HG03095 (cell line): ENCODE data around the gene CTBP2.

Experiments used
- ATAC-seq: cut with Tn5 transposase; IDR thresholded peaks from one replicate; pipeline ENCODE4 v1.9.1; 2021; ENCODE audit warnings: moderate library complexity; ENCODE audit not compliant: unreplicated experiment

The CTBP2 gene

GRCh38 chr10:125146791-125147579 is 13.4 kb downstream of the CTBP2 start:
- no peak for ATAC-seq

GRCh38 chr10:125145636-125146035 is 14.7 kb downstream of the CTBP2 start:
- ATAC-seq = no peak

GRCh38 chr10:125144693-125145623 is 15.4 kb downstream of the CTBP2 start:
- no peak for ATAC-seq

- ATAC-seq = no peak
Measured at GRCh38 chr10:125144206-125144605, 16.2 kb downstream of the CTBP2 start.

- ATAC-seq = no peak
Measured at GRCh38 chr10:125142946-125143345, 17.4 kb downstream of the CTBP2 start.

- no peak for ATAC-seq
Measured at GRCh38 chr10:125141860-125142484, 18.4 kb downstream of the CTBP2 start.

GRCh38 chr10:125141150-125141859 is 19.1 kb downstream of the CTBP2 start:
- ATAC-seq = no peak

- ATAC-seq = no peak
Measured at GRCh38 chr10:125140151-125140550, 20.2 kb downstream of the CTBP2 start.

- no peak for ATAC-seq
Measured at GRCh38 chr10:125137601-125138438, 22.5 kb downstream of the CTBP2 start.

- no peak for ATAC-seq
Measured at GRCh38 chr10:125136087-125136486, 24.3 kb downstream of the CTBP2 start.

- ATAC-seq = no peak
Measured at GRCh38 chr10:125135771-125136035, 24.7 kb downstream of the CTBP2 start.

GRCh38 chr10:125134916-125135770 is 25.2 kb downstream of the CTBP2 start:
- ATAC-seq = no peak

- no peak for ATAC-seq
Measured at GRCh38 chr10:125134483-125134848, 25.9 kb downstream of the CTBP2 start.

GRCh38 chr10:125133696-125134482 is 26.5 kb downstream of the CTBP2 start:
- ATAC-seq = no peak

- no peak for ATAC-seq
Measured at GRCh38 chr10:125132344-125132743, 28.0 kb downstream of the CTBP2 start.

GRCh38 chr10:125130916-125131315 is 29.4 kb downstream of the CTBP2 start:
- no peak for ATAC-seq

GRCh38 chr10:125130260-125130659 is 30.1 kb downstream of the CTBP2 start:
- no peak for ATAC-seq

- no peak for ATAC-seq
Measured at GRCh38 chr10:125129076-125129458, 31.3 kb downstream of the CTBP2 start.
